GM06990 (cell line): ENCODE data around the gene ENPP7.
"Not testable (repeated sequence)": the region's sequence is repeated elsewhere in the genome, so short reads cannot be mapped to it uniquely, and the experiment has no call there.

Experiments
- DNase-seq: peaks from one replicate; pipeline ENCODE4 v3.0.0-alpha.2; 2011; ENCODE audit not compliant: insufficient read length; ENCODE audit errors: extremely low read depth
- H3K27me3 ChIP-seq: replicated peaks from 2 replicates; pipeline ENCODE4 v1.6.0; 2011; ENCODE audit warnings: low read length; ENCODE audit not compliant: control insufficient read depth, insufficient read depth
- H3K36me3 ChIP-seq: 2 replicates; pipeline ENCODE4 v1.5.1; 2011; ENCODE audit warnings: low read length; ENCODE audit not compliant: control insufficient read depth, insufficient read depth
- H3K4me3 ChIP-seq: replicated peaks from 2 replicates; pipeline ENCODE4 v1.5.1; 2011; ENCODE audit warnings: low read depth, mild to moderate bottlenecking, control low read depth, low read length
- CTCF ChIP-seq: IDR thresholded peaks from 2 replicates; pipeline ENCODE4 v1.5.1; 2011; ENCODE audit warnings: low read length, control low read depth, mild to moderate bottlenecking, inconsistent platforms; ENCODE audit not compliant: insufficient read depth, poor library complexity, severe bottlenecking

ENPP7 gene

GRCh38 chr17:79752175-79752574 lies 21.4 kb downstream of the ENPP7 start:
- Histone ChIP-seq H3K36me3 (no peaks in the 10 kb centered on the region), H3K4me3 (no peak overlapping the region), H3K27me3 (no peaks in the 10 kb centered on the region; the same call in 1 of the 2 replicates)
- DNase-seq: no peak
- TF ChIP-seq CTCF: no peak

GRCh38 chr17:79754370-79754769 lies 23.6 kb downstream of the ENPP7 start:
- no peak overlapping the region for H3K4me3 ChIP-seq
- TF ChIP-seq CTCF: no peak
- no peaks in the 10 kb centered on the region for H3K27me3 ChIP-seq
- no peaks in the 10 kb centered on the region for H3K36me3 ChIP-seq
- DNase-seq: no peak

- not testable (repeated sequence) for DNase-seq, H3K27me3 ChIP-seq, H3K36me3 ChIP-seq, H3K4me3 ChIP-seq
These were observed 24.2 kb downstream of the ENPP7 start for GRCh38 chr17:79754903-79755302.

- Histone ChIP-seq H3K36me3 (no peaks in the 10 kb centered on the region), H3K27me3 (no peaks in the 10 kb centered on the region), H3K4me3 (no peak overlapping the region)
- no peak for TF ChIP-seq CTCF
- no peak for DNase-seq
These were observed 24.8 kb downstream of the ENPP7 start for GRCh38 chr17:79755591-79755990.

GRCh38 chr17:79757140-79757745 lies 26.5 kb downstream of the ENPP7 start:
- no peak overlapping the region for H3K4me3 ChIP-seq

GRCh38 chr17:79758271-79758670 lies 27.5 kb downstream of the ENPP7 start:
- DNase-seq: no peak
- TF ChIP-seq CTCF: no peak
- H3K27me3 ChIP-seq: no peaks in the 10 kb centered on the region
- H3K4me3 ChIP-seq: no peak overlapping the region
- no peaks in the 10 kb centered on the region for H3K36me3 ChIP-seq

More at GRCh38 chr17:79757140-79757745, 26.5 kb downstream of the ENPP7 start:
- no peak for DNase-seq
- no peaks in the 10 kb centered on the region for H3K36me3 ChIP-seq
- no peak for TF ChIP-seq CTCF
- no peaks in the 10 kb centered on the region for H3K27me3 ChIP-seq
